Suprapubic skin (tissue), 4 donors: ENCODE results near the gene SPTBN5.

Experiments used
- CTCF ChIP-seq, 2 donors: fragments of 200-600 bp in 1 of 2; fragments of 450-650 bp in 1 of 2; sonication (generic) in 1 of 2; IDR thresholded peaks; one replicate each; pipeline ENCODE4 v1.5.1; 2016 to 2019; ENCODE audit warnings: antibody characterized with exemption in 2 of 2, mild to moderate bottlenecking in 1 of 2, moderate library complexity in 1 of 2
- POLR2A ChIP-seq, 2 donors: fragments of 450-650 bp; IDR thresholded peaks; one replicate each; pipeline ENCODE4 v1.6.1; 2017; ENCODE audit warnings: antibody characterized with exemption in 2 of 2, mild to moderate bottlenecking in 2 of 2, moderate library complexity in 2 of 2
- POLR2AphosphoS5 ChIP-seq, 3 donors: sonication (generic); formaldehyde crosslinking; IDR thresholded peaks; one replicate each; pipeline ENCODE4 v1.6.1; 2017; ENCODE audit warnings: antibody characterized with exemption in 3 of 3

GRCh38 chr15:41853831-41854230 is 40.0 kb downstream of the SPTBN5 start:
- TF ChIP-seq CTCF (IDR thresholded peaks at IDR 0.05) (no peak), POLR2AphosphoS5 (IDR thresholded peaks at IDR 0.05) (no peak), POLR2A (IDR thresholded peaks at IDR 0.05) (no peak)
